IMR-90 (cell line): ENCODE measurements around the gene RBL2. TPM values are rescaled to one million over a fixed set of nuclear protein-coding genes. Genes with fewer than 3 reads are reported as not detected.

Experiments
- ATAC-seq: fragments of 200-7000 bp; cut with Tn5 transposase; 2 replicates; pipeline ENCODE4 v1.9.1; 2020; ENCODE audit warnings: low read depth, mild to moderate bottlenecking, moderate library complexity
- BruUV-seq: library from RNA; stranded (reverse); fragments of 400-500 nt; replicated peaks from 2 replicates; lab custom pipeline; 2021; lab: Mats Ljungman, UMichigan
- CTCF ChIA-PET: fragments of 300-600 bp; formaldehyde crosslinking; extraction: SDS; loops from one replicate; lab custom pipeline; 2021; ENCODE audit warnings: antibody characterized with exemption; lab: Yijun Ruan, JAX
- POLR2A ChIA-PET: fragments of 300-600 bp; sonication (Branson Sonifier 250); formaldehyde crosslinking; loops from one replicate; lab custom pipeline; 2022; ENCODE audit warnings: antibody characterized with exemption; ENCODE audit not compliant: unreplicated experiment; lab: Charles Lee
- DNase-seq: peaks from one replicate; pipeline ENCODE4 v3.0.0; 2013
- H2AFZ ChIP-seq: replicated peaks from 2 replicates; pipeline ENCODE3; 2013; ENCODE audit warnings: low read length, mild to moderate bottlenecking; ENCODE audit not compliant: poor library complexity
- H2AK5ac ChIP-seq: 2 replicates; pipeline ENCODE4 v1.6.1; 2013; ENCODE audit warnings: low read depth, low read length, inconsistent platforms
- H2AK9ac ChIP-seq: replicated peaks from 2 replicates; pipeline ENCODE3; 2013; ENCODE audit warnings: mild to moderate bottlenecking, low read depth, low read length, moderate library complexity; ENCODE audit not compliant: poor library complexity
- H2BK120ac ChIP-seq: 2 replicates; pipeline ENCODE4 v1.6.1; 2013; ENCODE audit warnings: low read depth, low read length, inconsistent platforms
- H2BK15ac ChIP-seq: 3 replicates; pipeline ENCODE4 v1.6.1; 2013; ENCODE audit warnings: low read depth, low read length, inconsistent platforms
- H2BK20ac ChIP-seq: 2 replicates; pipeline ENCODE4 v1.6.1; 2013; ENCODE audit warnings: low read depth, mild to moderate bottlenecking, inconsistent platforms, low read length, moderate library complexity
- H2BK5ac ChIP-seq: 2 replicates; pipeline ENCODE4 v1.6.1; 2013; ENCODE audit warnings: mild to moderate bottlenecking, low read depth, low read length, inconsistent platforms; ENCODE audit not compliant: poor library complexity, severe bottlenecking
- H3K14ac ChIP-seq: replicated peaks from 2 replicates; pipeline ENCODE4 v1.6.1; 2013; ENCODE audit warnings: low read depth, low read length, inconsistent platforms
- H3K18ac ChIP-seq: 2 replicates; pipeline ENCODE4 v1.6.1; 2013; ENCODE audit warnings: low read depth, low read length, control low read depth
- H3K23ac ChIP-seq: 2 replicates; pipeline ENCODE4 v1.6.1; 2013; ENCODE audit warnings: low read depth, low read length, inconsistent platforms
- H3K27ac ChIP-seq: 2 replicates; pipeline ENCODE4 v1.5.1; 2013; ENCODE audit warnings: mild to moderate bottlenecking, control low read depth, low read length; ENCODE audit not compliant: insufficient read depth
- H3K27me3 ChIP-seq: 2 replicates; pipeline ENCODE4 v1.6.1; 2013; ENCODE audit warnings: low read length; ENCODE audit not compliant: control insufficient read depth, insufficient read depth
- H3K36me3 ChIP-seq: 2 replicates; pipeline ENCODE4 v1.6.1; 2013; ENCODE audit warnings: low read length, mixed read lengths; ENCODE audit not compliant: control insufficient read depth, insufficient read depth
- H3K4ac ChIP-seq: 2 replicates; pipeline ENCODE4 v1.6.1; 2013; ENCODE audit warnings: low read depth, low read length, inconsistent platforms
- H3K4me1 ChIP-seq: 2 replicates; pipeline ENCODE4 v1.6.1; 2013; ENCODE audit warnings: low read length, mixed read lengths; ENCODE audit not compliant: control insufficient read depth, insufficient read depth
- H3K4me2 ChIP-seq: 2 replicates; pipeline ENCODE4 v1.6.1; 2013; ENCODE audit warnings: low read depth, mild to moderate bottlenecking, control low read depth, low read length, moderate library complexity
- H3K4me3 ChIP-seq: 2 replicates; pipeline ENCODE4 v1.5.1; 2013; ENCODE audit warnings: low read depth, mild to moderate bottlenecking, control low read depth, low read length, moderate library complexity; ENCODE audit not compliant: insufficient read depth
- H3K56ac ChIP-seq: 2 replicates; pipeline ENCODE4 v1.6.1; 2013; ENCODE audit warnings: low read length, inconsistent platforms; ENCODE audit not compliant: insufficient read depth; ENCODE audit errors: extremely low read depth
- H3K79me1 ChIP-seq, 2 experiments: 2 replicates each; pipeline ENCODE4 v1.6.1; 2013; ENCODE audit warnings: low read length in 2 of 2, inconsistent platforms in 1 of 2, low read depth in 1 of 2
- H3K9ac ChIP-seq: 2 replicates; pipeline ENCODE4 v1.6.1; 2013; ENCODE audit warnings: low read depth, low read length, control low read depth
- H3K9me1 ChIP-seq: 2 replicates; pipeline ENCODE4 v1.6.1; 2013; ENCODE audit warnings: low read length, inconsistent platforms; ENCODE audit not compliant: insufficient read depth
- H3K9me3 ChIP-seq: 2 replicates; pipeline ENCODE4 v1.6.1; 2013; ENCODE audit warnings: low read length; ENCODE audit not compliant: control insufficient read depth, insufficient read depth
- H4K20me1 ChIP-seq: 2 replicates; pipeline ENCODE4 v1.6.1; 2013; ENCODE audit warnings: low read length, inconsistent platforms; ENCODE audit not compliant: insufficient read depth
- H4K5ac ChIP-seq: 2 replicates; pipeline ENCODE4 v1.6.1; 2013; ENCODE audit warnings: mild to moderate bottlenecking, low read depth, low read length, control low read depth
- H4K8ac ChIP-seq, 2 experiments: 2 replicates each; pipeline ENCODE4 v1.6.1; 2013; ENCODE audit warnings: low read depth in 2 of 2, low read length in 2 of 2, control low read depth in 1 of 2, inconsistent platforms in 1 of 2
- H4K91ac ChIP-seq: 2 replicates; pipeline ENCODE4 v1.6.1; 2013; ENCODE audit warnings: low read depth, low read length, inconsistent platforms; ENCODE audit not compliant: insufficient read depth
- MXI1 ChIP-seq: IDR thresholded peaks from 2 replicates; pipeline ENCODE4 v1.6.1; 2012; ENCODE audit warnings: low read depth, mild to moderate bottlenecking, low read length, moderate library complexity, borderline replicate concordance
- RCOR1 ChIP-seq: IDR thresholded peaks from 2 replicates; pipeline ENCODE4 v1.6.1; 2012; ENCODE audit warnings: mild to moderate bottlenecking, low read length, improper control_type of control experiment; ENCODE audit not compliant: insufficient replicate concordance
- WGBS, 2 experiments: methylation state at CpG; one replicate each; pipeline versions ENCODE4 v1.1.5 to v1.1.7; 2013; ENCODE audit warnings: missing lambda C conversion rate in 2 of 2; ENCODE audit not compliant: insufficient read length in 1 of 2; ENCODE audit errors: extremely low coverage in 2 of 2; 5-methylcytosine and 5-hydroxymethylcytosine counted together
- dilution Hi-C: fragments of 300-500 bp; cut with HindIII; formaldehyde crosslinking; loops from one replicate; pipeline ENCODE4 v1.14.3; 2018; ENCODE audit warnings: low sequenced_read_pairs; ENCODE audit not compliant: unreplicated experiment
- in situ Hi-C: fragments of 300-500 bp; cut with MboI; formaldehyde crosslinking; loops from 3 replicates; pipeline ENCODE4 v1.14.3; 2019; ENCODE audit warnings: low sequenced_read_pairs, inconsistent platforms, mixed read lengths
- intact Hi-C: fragments of 100-400 bp; cut with micrococcal nuclease; formaldehyde crosslinking; loops from 2 replicates; pipeline ENCODE4 v1.10.0; 2022
- polyA plus RNA-seq, 3 experiments: library from polyadenylated mRNA; depleted of rRNA; stranded (reverse); fragments of >200 nt; gene quantifications; 2 replicates each; pipeline ENCODE4 v1.2.3, GENCODE V29; 2012; ENCODE audit warnings: low replicate concordance in 1 of 3
- total RNA-seq: library from RNA; depleted of rRNA; stranded (reverse); fragments of >200 nt; gene quantifications from 2 replicates; pipeline ENCODE4 v1.2.3, GENCODE V29; 2012

RBL2 gene
- total and polyA plus RNA-seq, 2 of the 4 experiments (the other 2 are of a cell fraction) = 19.7 to 23.4 TPM

GRCh38 chr16:53457670-53458069 is 23.4 kb downstream of the RBL2 start:
- no peaks in the 10 kb centered on the region for H3K9me3 ChIP-seq
- ATAC-seq = no peak
- peaks cover 36% of the 10 kb centered on the region for H3K36me3 ChIP-seq
- WGBS, 2 experiments = no CpG with 5 or more reads among the region's 2 CpGs
- no peak overlapping the region for H2BK5ac ChIP-seq
- no peak for DNase-seq
- no peak overlapping the region for H3K18ac ChIP-seq
- H2AFZ ChIP-seq = no peak overlapping the region
- ChIA-PET CTCF (no interaction called here), POLR2A (interaction anchor here (0.5 kb wide), 1 partner anchor 30 kb away, joined by 4 read pairs; no protein-coding TSS in a partner anchor)
- intact Hi-C loops (loop anchor here (10.0 kb wide), 1 partner anchor 143 kb away; no protein-coding TSS in a partner anchor), dilution Hi-C loops (no loop called here), in situ Hi-C loops (no loop called here)
- H3K9me1 ChIP-seq = peaks cover 3% of the 10 kb centered on the region; the same call in 1 of the 2 replicates
- no peak overlapping the region for H3K4me2 ChIP-seq
- no peak overlapping the region for H3K56ac ChIP-seq
- H4K20me1 ChIP-seq = no peaks in the 10 kb centered on the region
- no peak overlapping the region for H3K4me3 ChIP-seq
- TF ChIP-seq MXI1 = no peak
- TF ChIP-seq RCOR1 = no peak
- no peak overlapping the region for H3K27ac ChIP-seq
- no peak overlapping the region for H2BK120ac ChIP-seq
- H2BK20ac ChIP-seq = no peak overlapping the region
- no peak overlapping the region for H4K91ac ChIP-seq
- H4K5ac ChIP-seq = no peak overlapping the region
- no peak overlapping the region for H2AK5ac ChIP-seq
- H3K23ac ChIP-seq = no peak overlapping the region
- no peaks in the 10 kb centered on the region for H3K79me1 ChIP-seq
- no peak overlapping the region for H3K14ac ChIP-seq
- H4K8ac ChIP-seq = no peak overlapping the region
- H2AK9ac ChIP-seq = no peak overlapping the region
- H2BK15ac ChIP-seq = no peak overlapping the region
- no peak overlapping the region for H3K4ac ChIP-seq
- no peaks in the 10 kb centered on the region for H3K4me1 ChIP-seq
- BruUV-seq = no TSS peak
- no peaks in the 10 kb centered on the region for H3K27me3 ChIP-seq
- H3K9ac ChIP-seq = no peak overlapping the region
